ENCODE results near the gene RAMP1.
"Not testable (repeated sequence)": the region's sequence is repeated elsewhere in the genome, so short reads cannot be mapped to it uniquely, and the experiment has no call there.

RAMP1 gene

DNA sequence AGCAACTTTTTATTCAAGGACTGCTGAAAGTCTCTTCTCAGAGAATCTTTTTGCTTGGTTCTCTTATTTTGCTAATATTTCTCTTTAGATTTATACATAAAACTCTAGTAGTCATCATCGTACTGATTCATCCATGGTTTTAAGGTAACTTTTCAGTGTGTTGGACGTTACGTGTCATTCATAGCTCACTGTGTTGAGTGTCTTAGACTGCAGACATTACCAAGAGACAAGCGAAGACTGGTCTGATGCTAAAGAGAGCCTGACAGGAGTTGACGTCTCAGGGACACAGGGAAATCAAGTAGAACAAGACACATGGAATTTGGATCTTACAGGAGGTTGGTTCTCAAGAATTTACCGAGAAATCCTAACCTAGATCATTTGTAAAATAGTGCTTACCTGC, 35.3 kb upstream of the RAMP1 start:
- no peak overlapping the region for H3K4me3 ChIP-seq (ENCODE audit: low read length)
- no peak for DNase-seq (ENCODE audit: low read depth)
- TF ChIP-seq, protein P1, sequence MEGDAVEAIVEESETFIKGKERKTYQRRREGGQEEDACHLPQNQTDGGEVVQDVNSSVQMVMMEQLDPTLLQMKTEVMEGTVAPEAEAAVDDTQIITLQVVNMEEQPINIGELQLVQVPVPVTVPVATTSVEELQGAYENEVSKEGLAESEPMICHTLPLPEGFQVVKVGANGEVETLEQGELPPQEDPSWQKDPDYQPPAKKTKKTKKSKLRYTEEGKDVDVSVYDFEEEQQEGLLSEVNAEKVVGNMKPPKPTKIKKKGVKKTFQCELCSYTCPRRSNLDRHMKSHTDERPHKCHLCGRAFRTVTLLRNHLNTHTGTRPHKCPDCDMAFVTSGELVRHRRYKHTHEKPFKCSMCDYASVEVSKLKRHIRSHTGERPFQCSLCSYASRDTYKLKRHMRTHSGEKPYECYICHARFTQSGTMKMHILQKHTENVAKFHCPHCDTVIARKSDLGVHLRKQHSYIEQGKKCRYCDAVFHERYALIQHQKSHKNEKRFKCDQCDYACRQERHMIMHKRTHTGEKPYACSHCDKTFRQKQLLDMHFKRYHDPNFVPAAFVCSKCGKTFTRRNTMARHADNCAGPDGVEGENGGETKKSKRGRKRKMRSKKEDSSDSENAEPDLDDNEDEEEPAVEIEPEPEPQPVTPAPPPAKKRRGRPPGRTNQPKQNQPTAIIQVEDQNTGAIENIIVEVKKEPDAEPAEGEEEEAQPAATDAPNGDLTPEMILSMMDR (conservative IDR thresholded peaks at IDR 0.05; ENCODE audit: low read depth, low read length) = no peak

DNA sequence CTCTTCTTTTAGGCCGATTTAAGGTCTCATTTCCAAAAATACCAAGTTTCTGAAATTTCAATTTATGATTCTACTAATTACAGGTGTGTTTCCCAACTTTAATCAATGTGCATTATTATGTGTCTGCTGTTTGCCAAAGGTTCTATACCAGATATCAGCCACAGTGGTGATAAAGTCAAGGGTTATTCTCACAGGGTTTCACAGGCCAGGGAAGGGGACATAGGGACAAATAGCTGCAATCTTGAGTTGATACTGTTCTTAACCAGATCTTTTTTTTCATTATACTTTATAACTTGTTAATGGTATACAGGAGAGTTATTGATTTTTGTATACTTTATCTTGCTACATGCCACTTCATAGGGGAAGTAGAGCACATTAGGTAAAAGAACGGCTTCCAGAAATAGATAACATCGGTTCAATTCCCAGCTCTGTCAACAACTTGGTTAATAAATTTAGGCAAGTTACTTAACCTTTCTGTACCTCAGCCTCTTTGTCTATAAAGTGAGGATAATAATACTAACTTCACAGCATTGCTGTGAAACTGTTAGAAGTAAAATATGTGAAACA, 31.9 kb upstream of the RAMP1 start:
- no peak for DNase-seq (ENCODE audit: low read depth)
- no peak overlapping the region for H3K4me3 ChIP-seq (ENCODE audit: low read length)
- TF ChIP-seq, protein P1 (conservative IDR thresholded peaks at IDR 0.05; ENCODE audit: low read depth, low read length) = no peak

GRCh38 chr2:237830522-237830921, 28.9 kb upstream of the RAMP1 start:
- no peak overlapping the region for H3K4me3 ChIP-seq (ENCODE audit: low read length)
- DNase-seq (ENCODE audit: low read depth) = no peak
- TF ChIP-seq, protein P1 (conservative IDR thresholded peaks at IDR 0.05; ENCODE audit: low read depth, low read length) = no peak

- TF ChIP-seq, protein P1 (conservative IDR thresholded peaks at IDR 0.05; ENCODE audit: low read depth, low read length) = no peak
- H3K4me3 ChIP-seq (ENCODE audit: low read length) = no peak overlapping the region
Observed at GRCh38 chr2:237833546-237833945, 25.9 kb upstream of the RAMP1 start.

DNA sequence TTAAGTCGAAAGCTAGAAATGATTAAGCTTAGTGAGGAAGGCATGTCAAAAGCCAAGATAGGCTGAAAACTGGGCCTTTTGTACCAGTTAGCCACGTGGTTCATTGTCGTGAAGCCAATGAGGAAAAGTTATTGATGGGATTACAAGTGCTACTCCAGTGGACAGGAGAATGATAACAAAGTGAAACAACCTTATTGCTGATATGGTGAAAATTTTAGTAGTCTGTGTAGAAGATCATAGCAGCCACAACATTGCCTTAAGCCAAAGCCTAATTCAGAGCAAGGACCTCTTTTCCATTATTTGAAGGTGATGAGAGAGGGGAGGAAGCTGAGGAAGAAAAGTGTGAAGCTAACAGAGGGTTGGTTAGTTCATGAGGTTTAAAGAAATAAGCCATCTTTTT, 24.1 kb upstream of the RAMP1 start:
- no peak for DNase-seq (ENCODE audit: low read depth)
- H3K4me3 ChIP-seq (ENCODE audit: low read length) = no peak overlapping the region
- TF ChIP-seq, protein P1 (conservative IDR thresholded peaks at IDR 0.05; ENCODE audit: low read depth, low read length) = no peak

More at GRCh38 chr2:237833546-237833945, 25.9 kb upstream of the RAMP1 start:
- no peak for DNase-seq (ENCODE audit: low read depth)

GRCh38 chr2:237841051-237841450, 18.4 kb upstream of the RAMP1 start:
- H3K4me3 ChIP-seq (ENCODE audit: low read length) = no peak overlapping the region
- no peak for DNase-seq (ENCODE audit: low read depth)
- TF ChIP-seq, protein P1 (conservative IDR thresholded peaks at IDR 0.05; ENCODE audit: low read depth, low read length) = no peak

GRCh38 chr2:237848940-237849339, 10.5 kb upstream of the RAMP1 start:
- not testable (repeated sequence) for DNase-seq (ENCODE audit: low read depth)

More at GRCh38 chr2:237848940-237849339, 10.5 kb upstream of the RAMP1 start:
- H3K4me3 ChIP-seq (ENCODE audit: low read length) = not testable (repeated sequence)

Measured in retinal pigment epithelial cell (primary cell).